Measurements from ENCODE around the gene NXT1. TPM values are rescaled to one million over a fixed set of nuclear protein-coding genes. Genes with fewer than 3 reads are reported as not detected.
A peak's percentile ranks its signal among the peaks of the same experiment; 100 is the strongest.

The NXT1 gene
- total RNA-seq, 1 donor from 2014 or later: 16.9 TPM

DNA sequence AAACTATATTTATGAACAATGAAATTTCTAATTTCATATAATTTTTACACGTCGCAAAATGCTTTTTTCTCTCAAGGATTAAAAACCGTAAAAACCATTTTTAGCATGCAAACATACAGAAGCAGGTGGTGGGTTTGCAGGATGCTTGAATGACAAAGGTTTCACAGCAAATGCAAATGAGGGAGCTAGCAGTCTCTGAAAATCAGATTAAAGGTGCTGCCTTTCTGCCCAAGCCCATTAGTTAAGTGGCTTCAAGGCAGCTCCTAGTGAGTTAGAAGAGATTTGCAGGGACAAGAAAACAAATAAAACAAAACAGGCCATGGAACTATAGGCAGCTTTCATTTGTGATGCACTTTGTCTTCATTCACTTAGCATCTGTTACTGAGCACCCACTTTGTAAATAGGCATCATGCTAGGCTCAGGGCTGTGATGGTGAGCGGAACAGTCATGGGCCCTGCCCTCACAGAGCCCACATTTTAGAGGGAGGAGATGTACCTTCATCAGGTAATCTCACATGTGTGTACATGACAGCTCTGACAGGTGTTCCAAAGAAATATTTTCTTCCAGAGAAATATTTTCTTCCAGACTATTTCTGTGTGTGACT lies 41.2 kb downstream of the NXT1 start:
- Mint-ChIP-seq H3K4me1 (ENCODE audit: low read depth) (no peaks in the 10 kb centered on the region), H3K4me3 (ENCODE audit: unreplicated experiment) (no peak overlapping the region), H3K9me3 (ENCODE audit: low read depth) (peaks cover 5% of the 10 kb centered on the region), H3K27ac (ENCODE audit: unreplicated experiment) (no peak overlapping the region), H3K27me3 (ENCODE audit: low read depth) (no peaks in the 10 kb centered on the region), H3K36me3 (ENCODE audit: low read depth) (peaks cover 40% of the 10 kb centered on the region)
- DNase-seq (ENCODE audit: low spot score): no peak
- TF ChIP-seq, protein P1, sequence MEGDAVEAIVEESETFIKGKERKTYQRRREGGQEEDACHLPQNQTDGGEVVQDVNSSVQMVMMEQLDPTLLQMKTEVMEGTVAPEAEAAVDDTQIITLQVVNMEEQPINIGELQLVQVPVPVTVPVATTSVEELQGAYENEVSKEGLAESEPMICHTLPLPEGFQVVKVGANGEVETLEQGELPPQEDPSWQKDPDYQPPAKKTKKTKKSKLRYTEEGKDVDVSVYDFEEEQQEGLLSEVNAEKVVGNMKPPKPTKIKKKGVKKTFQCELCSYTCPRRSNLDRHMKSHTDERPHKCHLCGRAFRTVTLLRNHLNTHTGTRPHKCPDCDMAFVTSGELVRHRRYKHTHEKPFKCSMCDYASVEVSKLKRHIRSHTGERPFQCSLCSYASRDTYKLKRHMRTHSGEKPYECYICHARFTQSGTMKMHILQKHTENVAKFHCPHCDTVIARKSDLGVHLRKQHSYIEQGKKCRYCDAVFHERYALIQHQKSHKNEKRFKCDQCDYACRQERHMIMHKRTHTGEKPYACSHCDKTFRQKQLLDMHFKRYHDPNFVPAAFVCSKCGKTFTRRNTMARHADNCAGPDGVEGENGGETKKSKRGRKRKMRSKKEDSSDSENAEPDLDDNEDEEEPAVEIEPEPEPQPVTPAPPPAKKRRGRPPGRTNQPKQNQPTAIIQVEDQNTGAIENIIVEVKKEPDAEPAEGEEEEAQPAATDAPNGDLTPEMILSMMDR (IDR thresholded peaks at IDR 0.05): no peak

DNA sequence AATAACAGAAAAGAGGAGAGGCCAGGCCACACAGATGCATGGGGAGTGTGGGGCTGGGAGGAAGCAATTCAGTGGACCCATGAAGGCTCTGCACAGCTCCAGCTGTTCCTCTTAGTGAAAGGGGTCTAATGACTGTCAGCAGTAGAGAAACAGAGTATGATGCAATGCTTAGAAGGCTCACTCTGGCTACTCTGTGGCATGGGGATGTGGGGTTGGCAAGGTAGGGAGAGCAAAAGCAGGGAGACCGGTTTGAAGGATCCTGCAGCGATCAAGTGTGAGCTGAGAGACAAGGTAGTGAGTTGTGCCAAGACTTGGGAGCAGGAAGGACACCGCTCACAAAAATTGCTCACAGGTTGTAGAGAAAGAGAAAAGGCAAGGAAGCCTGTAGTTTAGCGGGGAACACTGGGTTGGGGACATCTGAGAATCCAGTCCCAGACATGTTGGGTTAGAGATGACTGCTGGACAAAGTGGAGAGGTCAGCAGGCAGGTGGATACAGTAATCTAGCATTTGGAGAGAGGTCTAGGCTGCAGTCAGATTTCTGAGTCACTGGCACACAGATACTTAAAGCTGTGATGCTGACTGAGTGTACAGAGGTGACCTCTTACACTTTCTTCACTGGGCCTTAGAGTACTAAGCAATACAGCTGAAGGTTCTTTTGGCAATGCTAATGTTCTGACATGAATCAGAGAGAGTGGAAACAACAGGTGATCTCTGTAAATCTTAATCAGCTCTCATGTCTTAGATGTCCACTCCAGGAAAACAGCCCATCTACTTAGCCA lies 43.6 kb downstream of the NXT1 start:
- DNase-seq (ENCODE audit: low spot score): no peak
- Mint-ChIP-seq H3K27ac (ENCODE audit: unreplicated experiment) (peak overlapping the region; percentile 24), H3K27me3 (ENCODE audit: low read depth) (no peaks in the 10 kb centered on the region), H3K9me3 (ENCODE audit: low read depth) (no peaks in the 10 kb centered on the region), H3K4me1 (ENCODE audit: low read depth) (peaks cover 12% of the 10 kb centered on the region), H3K4me3 (ENCODE audit: unreplicated experiment) (no peak overlapping the region), H3K36me3 (ENCODE audit: low read depth) (peaks cover 26% of the 10 kb centered on the region)
- TF ChIP-seq, protein P1 (IDR thresholded peaks at IDR 0.05): no peak

GRCh38 chr20:23396950-23397627 lies 46.5 kb downstream of the NXT1 start:
- no peaks in the 10 kb centered on the region for H3K27me3 Mint-ChIP-seq (ENCODE audit: low read depth)
- no peak for DNase-seq (ENCODE audit: low spot score)

GRCh38 chr20:23397961-23398360 lies 47.4 kb downstream of the NXT1 start:
- TF ChIP-seq, protein P1 (IDR thresholded peaks at IDR 0.05): no peak
- no peak for DNase-seq (ENCODE audit: low spot score)
- Mint-ChIP-seq H3K27ac (ENCODE audit: unreplicated experiment) (peak overlapping the region; percentile 96), H3K9me3 (ENCODE audit: low read depth) (no peaks in the 10 kb centered on the region), H3K36me3 (ENCODE audit: low read depth) (peaks cover 15% of the 10 kb centered on the region), H3K4me3 (ENCODE audit: unreplicated experiment) (no peak overlapping the region), H3K27me3 (ENCODE audit: low read depth) (no peaks in the 10 kb centered on the region), H3K4me1 (ENCODE audit: low read depth) (peaks cover 16% of the 10 kb centered on the region)

More at GRCh38 chr20:23396950-23397627, 46.5 kb downstream of the NXT1 start:
- peaks cover 19% of the 10 kb centered on the region for H3K36me3 Mint-ChIP-seq (ENCODE audit: low read depth)
- H3K4me1 Mint-ChIP-seq (ENCODE audit: low read depth): peaks cover 16% of the 10 kb centered on the region
- no peak overlapping the region for H3K4me3 Mint-ChIP-seq (ENCODE audit: unreplicated experiment)
- H3K9me3 Mint-ChIP-seq (ENCODE audit: low read depth): no peaks in the 10 kb centered on the region
- TF ChIP-seq, protein P1 (IDR thresholded peaks at IDR 0.05): no peak
- H3K27ac Mint-ChIP-seq (ENCODE audit: unreplicated experiment): peak overlapping the region; percentile 5

GRCh38 chr20:23399568-23400241 lies 49.1 kb downstream of the NXT1 start:
- DNase-seq (ENCODE audit: low spot score): no peak
- no peak overlapping the region for H3K4me3 Mint-ChIP-seq (ENCODE audit: unreplicated experiment)
- no peaks in the 10 kb centered on the region for H3K9me3 Mint-ChIP-seq (ENCODE audit: low read depth)
- TF ChIP-seq, protein P1 (IDR thresholded peaks at IDR 0.05): peak; percentile 28
- H3K36me3 Mint-ChIP-seq (ENCODE audit: low read depth): peaks cover 2% of the 10 kb centered on the region
- no peaks in the 10 kb centered on the region for H3K27me3 Mint-ChIP-seq (ENCODE audit: low read depth)
- peak overlapping the region; percentile 43 for H3K27ac Mint-ChIP-seq (ENCODE audit: unreplicated experiment)
- peaks cover 31% of the 10 kb centered on the region for H3K4me1 Mint-ChIP-seq (ENCODE audit: low read depth)

Measured in chondrocyte (in vitro differentiated cells).